ENCODE data around the gene METTL26. TPM values are rescaled to one million over a fixed set of nuclear protein-coding genes. Genes with fewer than 3 reads are reported as not detected.

Gene METTL26
- total and polyA plus RNA-seq, 8 donors: 18.8 to 130 (median 27.2) TPM

DNA sequence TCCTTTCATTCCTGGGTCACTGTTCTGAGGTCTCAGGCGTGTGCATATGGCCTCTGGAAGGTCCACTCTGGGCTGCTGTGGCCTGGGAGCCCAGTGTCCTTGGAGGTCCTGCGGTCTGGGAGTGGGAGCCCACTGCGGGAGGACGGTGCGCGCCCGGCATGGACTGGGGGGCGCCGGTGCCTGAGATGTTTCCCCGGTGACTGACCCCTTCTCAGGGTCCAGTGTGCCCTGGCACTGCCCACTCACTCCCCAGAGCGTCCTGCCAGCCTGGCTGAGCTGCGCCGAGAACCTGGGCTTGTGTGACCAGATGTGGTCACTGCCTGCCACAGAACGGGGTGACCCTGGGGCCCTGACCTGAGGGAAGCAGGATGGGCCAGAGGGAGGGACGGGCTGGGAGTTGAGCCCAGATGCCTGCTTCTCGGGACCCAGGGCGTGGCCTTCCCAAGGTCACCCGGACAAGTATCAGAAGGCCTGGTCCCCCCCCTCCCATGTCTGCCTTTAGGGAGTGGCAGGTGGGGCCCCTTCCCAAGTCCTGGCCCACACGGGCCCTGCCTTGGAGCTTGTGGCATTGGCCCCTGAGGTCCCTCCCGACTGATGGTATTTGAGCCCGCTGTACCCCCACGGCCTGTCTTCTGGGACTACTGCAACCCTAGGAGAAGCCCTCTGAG is 38.2 kb upstream of the METTL26 start:
- TF ChIP-seq, protein P1, sequence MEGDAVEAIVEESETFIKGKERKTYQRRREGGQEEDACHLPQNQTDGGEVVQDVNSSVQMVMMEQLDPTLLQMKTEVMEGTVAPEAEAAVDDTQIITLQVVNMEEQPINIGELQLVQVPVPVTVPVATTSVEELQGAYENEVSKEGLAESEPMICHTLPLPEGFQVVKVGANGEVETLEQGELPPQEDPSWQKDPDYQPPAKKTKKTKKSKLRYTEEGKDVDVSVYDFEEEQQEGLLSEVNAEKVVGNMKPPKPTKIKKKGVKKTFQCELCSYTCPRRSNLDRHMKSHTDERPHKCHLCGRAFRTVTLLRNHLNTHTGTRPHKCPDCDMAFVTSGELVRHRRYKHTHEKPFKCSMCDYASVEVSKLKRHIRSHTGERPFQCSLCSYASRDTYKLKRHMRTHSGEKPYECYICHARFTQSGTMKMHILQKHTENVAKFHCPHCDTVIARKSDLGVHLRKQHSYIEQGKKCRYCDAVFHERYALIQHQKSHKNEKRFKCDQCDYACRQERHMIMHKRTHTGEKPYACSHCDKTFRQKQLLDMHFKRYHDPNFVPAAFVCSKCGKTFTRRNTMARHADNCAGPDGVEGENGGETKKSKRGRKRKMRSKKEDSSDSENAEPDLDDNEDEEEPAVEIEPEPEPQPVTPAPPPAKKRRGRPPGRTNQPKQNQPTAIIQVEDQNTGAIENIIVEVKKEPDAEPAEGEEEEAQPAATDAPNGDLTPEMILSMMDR (IDR thresholded peaks at IDR 0.05): no peak
- H3K4me3 ChIP-seq: no peak overlapping the region
- H3K9me3 ChIP-seq: no peaks in the 10 kb centered on the region
- H3K27ac ChIP-seq: no peak overlapping the region
- H3K27me3 ChIP-seq: no peaks in the 10 kb centered on the region
- H3K36me3 ChIP-seq: peaks cover 6 to 35% (median 32%) of the 10 kb centered on the region in 3 donors
- ATAC-seq: peak in 1 of 4 donors; percentile 5
- FAIRE-seq: no peak
- intact Hi-C loops (cut with DNase I): no loop called here
- DNase-seq: peak in 2 of 6 donors; percentile 32 to 79
- H3K4me1 ChIP-seq: no peaks in the 10 kb centered on the region
- WGBS, 2 donors: 65 to 67% methylated on average over 21 to 22 of the region's 22 CpGs

DNA sequence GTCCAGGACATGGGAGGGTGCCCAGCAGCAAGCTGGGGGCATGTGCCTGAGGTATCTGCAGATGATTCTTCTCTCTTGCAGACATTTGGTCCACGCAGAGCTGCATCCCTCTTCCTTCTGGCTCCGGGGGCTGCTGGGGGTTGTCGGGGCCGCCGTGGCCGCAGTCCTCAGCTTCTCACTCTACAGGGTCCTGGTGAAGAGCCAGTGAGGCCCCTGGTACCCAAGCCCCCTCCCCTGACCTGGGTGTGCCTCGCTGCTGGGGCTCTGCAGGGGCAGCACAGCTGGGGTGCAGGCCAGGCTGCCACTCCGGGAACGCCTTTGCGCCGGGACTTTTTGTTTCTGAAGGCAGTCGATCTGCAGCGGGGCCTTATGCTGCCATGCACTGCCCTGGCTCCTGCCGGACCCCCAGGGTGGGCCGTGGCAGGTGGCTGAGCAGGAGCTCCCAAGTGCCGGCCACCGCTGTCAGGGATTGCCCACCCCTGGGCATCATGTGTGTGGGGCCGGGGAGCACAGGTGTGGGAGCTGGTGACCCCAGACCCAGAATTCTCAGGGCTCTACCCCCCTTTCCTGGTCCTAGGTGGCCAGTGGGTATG is 37.4 kb upstream of the METTL26 start:
- H3K36me3 ChIP-seq: peaks cover 6 to 35% (median 32%) of the 10 kb centered on the region in 3 donors
- no peak overlapping the region for H3K27ac ChIP-seq
- H3K4me3 ChIP-seq: no peak overlapping the region
- DNase-seq: peak in 1 of 6 donors; percentile 73
- 93 to 95% methylated on average over 17 to 18 of the region's 18 CpGs for WGBS, 2 donors
- peaks cover 0 to 5% (median 5%) of the 10 kb centered on the region in 3 donors for H3K4me1 ChIP-seq
- FAIRE-seq: no peak
- TF ChIP-seq, protein P1 (IDR thresholded peaks at IDR 0.05): no peak
- no peaks in the 10 kb centered on the region for H3K27me3 ChIP-seq
- intact Hi-C loops (cut with DNase I): no loop called here
- no peak for ATAC-seq
- no peaks in the 10 kb centered on the region for H3K9me3 ChIP-seq

- H3K27me3 ChIP-seq: no peaks in the 10 kb centered on the region
- no peak overlapping the region for H3K27ac ChIP-seq
- peaks cover 0 to 5% (median 5%) of the 10 kb centered on the region in 3 donors for H3K4me1 ChIP-seq
- peaks cover 6 to 35% (median 32%) of the 10 kb centered on the region in 3 donors for H3K36me3 ChIP-seq
- intact Hi-C loops (cut with DNase I): no loop called here
- 95 to 97% methylated on average over 21 of the region's 21 CpGs for WGBS, 2 donors
- TF ChIP-seq, protein P1 (IDR thresholded peaks at IDR 0.05): no peak
- no peaks in the 10 kb centered on the region for H3K9me3 ChIP-seq
- DNase-seq: peak in 1 of 6 donors; percentile 80
- no peak overlapping the region for H3K4me3 ChIP-seq
- FAIRE-seq: no peak
- no peak for ATAC-seq
These were observed 36.7 kb upstream of the METTL26 start for GRCh38 chr16:672851-673250.

DNA sequence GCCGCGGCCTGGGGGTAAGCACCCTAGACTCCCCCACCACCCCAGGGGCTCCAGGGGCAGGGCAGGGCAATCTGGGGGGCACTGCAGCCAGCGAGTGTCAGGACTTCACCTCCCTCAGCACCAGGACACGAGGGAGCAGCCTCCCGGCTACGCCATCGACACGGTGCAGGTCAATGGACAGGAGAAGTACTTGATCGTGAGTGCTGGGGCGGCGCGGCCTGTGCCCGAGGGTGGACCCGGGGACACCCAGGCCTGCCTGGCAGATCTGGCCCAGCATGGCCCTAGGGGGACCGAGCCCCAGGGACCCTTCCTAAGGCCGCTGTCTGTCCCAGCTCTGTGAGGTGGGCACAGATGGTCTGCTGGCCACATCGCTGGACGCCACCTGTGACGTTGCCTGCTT is 36.3 kb upstream of the METTL26 start:
- ATAC-seq (no peak), DNase-seq (peak in 1 of 6 donors; percentile 79), FAIRE-seq (no peak)
- Histone ChIP-seq H3K27me3 (no peaks in the 10 kb centered on the region), H3K27ac (no peak overlapping the region), H3K4me3 (no peak overlapping the region), H3K4me1 (peaks cover 0 to 9% (median 7%) of the 10 kb centered on the region in 3 donors), H3K9me3 (no peaks in the 10 kb centered on the region), H3K36me3 (peaks cover 6 to 35% (median 32%) of the 10 kb centered on the region in 3 donors)
- TF ChIP-seq, protein P1 (IDR thresholded peaks at IDR 0.05): no peak
- WGBS, 2 donors: 93 to 95% methylated on average over 19 of the region's 19 CpGs
- intact Hi-C loops (cut with DNase I): no loop called here
